CD4-positive, alpha-beta T cell treated with Interleukin-6 for 4 hours (primary cell): ENCODE results near the gene AMD1.
A peak's percentile ranks its signal among the peaks of the same experiment; 100 is the strongest.
"Not testable (repeated sequence)": the region's sequence is repeated elsewhere in the genome, so short reads cannot be mapped to it uniquely, and the experiment has no call there.

ENCODE experiments used
- DNase-seq: peaks from one replicate; pipeline ENCODE4 v3.0.0-alpha.2; 2020; ENCODE audit warnings: mixed read lengths

The AMD1 gene

GRCh38 chr6:110878751-110879522 is 4.4 kb downstream of the AMD1 start:
- DNase-seq: peak; percentile 44

DNA sequence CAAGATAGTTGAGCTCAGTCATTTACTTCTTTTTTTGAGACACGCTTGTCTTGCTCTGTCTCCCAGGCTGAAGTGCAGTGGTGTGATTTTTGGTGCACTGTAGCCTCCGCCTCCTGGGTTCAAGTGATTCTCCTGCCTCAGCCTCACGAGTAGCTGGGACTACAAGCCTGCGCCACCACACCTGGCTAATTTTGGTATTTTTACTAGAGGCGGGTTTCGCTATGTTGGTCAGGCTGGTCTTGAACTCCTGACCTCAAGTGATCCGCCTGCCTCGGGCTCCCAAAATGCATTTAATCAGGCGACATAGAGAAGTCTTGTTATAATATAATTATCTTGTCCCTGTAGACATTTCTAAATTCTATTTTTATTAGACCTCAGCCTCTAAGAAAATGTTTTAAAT is 6.1 kb downstream of the AMD1 start:
- DNase-seq: no peak

GRCh38 chr6:110881546-110882273 is 7.1 kb downstream of the AMD1 start:
- no peak for DNase-seq

- DNase-seq: no peak
Measured at GRCh38 chr6:110882274-110882619, 7.7 kb downstream of the AMD1 start.

DNA sequence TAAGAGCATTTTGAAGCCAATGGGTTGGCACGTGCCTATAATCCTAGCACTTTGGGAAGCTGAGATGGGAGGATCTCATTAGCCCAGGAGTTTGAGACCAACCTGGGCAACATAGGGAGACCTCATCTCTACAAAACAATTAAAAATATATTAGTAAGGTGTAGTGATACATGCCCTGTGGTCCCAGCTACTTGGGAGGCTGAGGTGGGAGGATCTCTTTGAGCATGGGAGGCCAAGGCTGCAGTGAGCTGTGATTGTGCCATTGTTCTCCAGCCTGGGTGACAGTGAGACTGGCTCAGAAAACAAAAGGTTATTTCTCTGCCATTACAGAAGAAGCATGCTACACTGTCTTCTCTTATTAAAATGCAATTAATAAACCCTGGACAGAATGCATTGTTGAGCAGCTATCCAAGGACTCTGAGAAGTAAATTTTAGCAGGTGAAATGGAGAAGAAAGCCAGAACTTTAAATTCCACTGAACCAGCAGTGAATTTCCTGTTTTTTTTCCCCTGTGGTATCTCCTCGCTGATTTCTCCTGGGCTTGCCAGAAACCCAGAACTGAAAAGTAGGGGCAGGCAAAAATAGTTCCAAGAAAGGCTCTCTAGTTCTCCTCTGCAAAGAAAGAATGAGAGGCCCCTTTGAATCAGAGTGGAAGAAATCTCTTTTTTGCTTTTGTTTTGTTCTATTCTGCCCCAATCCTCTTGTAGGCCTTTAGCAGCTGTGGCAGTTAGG is 8.4 kb downstream of the AMD1 start:
- DNase-seq: no peak

DNA sequence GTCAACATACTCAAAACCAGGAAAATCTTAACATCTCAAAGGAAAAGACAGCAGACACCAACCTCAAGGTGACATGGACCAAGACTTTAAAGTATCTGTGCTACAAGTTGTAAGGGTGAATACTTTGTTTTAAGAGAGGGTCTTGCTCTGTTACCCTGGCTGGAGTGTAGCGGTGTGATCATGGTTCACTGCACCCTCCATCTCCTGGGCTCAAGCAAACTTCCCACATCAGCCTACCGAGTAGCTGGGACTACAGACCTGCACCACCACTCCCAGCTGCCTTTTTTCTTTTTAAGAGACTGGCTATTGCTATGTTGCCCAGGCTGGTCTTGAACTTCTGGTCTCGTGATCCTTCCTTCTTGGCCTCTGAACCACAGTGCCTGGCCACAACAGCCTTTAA is 9.7 kb downstream of the AMD1 start:
- no peak for DNase-seq

- DNase-seq: no peak
Measured at GRCh38 chr6:110885526-110885925, 10.9 kb downstream of the AMD1 start.

GRCh38 chr6:110886555-110887167 is 12.1 kb downstream of the AMD1 start:
- DNase-seq: no peak

- DNase-seq: no peak
Measured at GRCh38 chr6:110890288-110890687, 15.7 kb downstream of the AMD1 start.

DNA sequence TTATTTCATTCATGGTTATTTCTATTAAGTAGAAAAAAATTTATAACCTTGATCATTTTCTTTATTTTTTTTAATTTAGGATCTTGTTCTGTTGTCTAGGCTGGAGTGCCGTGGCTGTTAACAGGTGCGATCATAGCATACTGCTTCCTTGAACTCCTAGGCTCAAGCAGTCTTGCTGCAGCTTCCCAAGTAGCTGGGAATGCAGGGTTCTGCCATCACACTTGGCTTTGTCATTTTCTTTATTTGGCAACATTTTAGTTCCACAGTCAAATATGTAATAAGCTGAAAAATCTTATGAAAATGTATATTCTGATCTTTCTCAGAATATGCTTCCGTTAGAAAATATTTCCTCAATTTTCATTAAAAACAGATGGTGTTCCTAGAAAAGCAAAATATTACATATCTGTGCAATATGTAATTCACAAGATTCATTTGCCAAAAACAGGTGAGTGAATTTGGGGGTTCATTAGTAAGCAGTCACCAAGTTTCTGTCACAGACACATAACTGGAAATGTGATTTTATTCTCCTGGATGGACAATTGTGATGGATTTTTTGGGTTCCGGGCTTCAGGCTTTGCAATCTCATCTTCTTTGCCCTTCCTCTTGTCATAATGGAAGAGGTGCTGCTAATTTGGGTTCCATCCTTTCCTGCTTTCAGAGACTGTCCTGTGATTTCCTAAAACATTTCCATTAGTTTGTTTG is 21.5 kb downstream of the AMD1 start:
- no peak for DNase-seq

- no peak for DNase-seq
Measured at GRCh38 chr6:110897433-110897832, 22.8 kb downstream of the AMD1 start.

DNA sequence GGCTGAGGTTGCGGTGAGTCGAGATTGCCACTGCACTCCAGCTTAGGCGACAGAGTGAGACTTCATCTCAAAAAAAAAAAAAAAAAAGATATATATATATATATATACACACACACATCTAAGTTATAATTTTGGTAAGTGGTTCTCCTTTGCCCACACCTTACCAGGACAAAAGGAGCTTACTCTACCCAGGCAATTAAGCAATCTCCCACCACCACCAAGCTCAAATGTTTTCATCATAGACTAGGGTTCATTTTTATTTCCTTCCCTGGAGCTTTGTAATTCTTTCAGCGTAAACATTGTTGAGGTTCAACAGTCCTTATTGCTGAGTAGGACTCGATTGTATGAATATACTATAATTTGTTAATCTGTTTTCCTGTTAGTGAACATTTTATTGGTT is 23.5 kb downstream of the AMD1 start:
- no peak for DNase-seq

DNA sequence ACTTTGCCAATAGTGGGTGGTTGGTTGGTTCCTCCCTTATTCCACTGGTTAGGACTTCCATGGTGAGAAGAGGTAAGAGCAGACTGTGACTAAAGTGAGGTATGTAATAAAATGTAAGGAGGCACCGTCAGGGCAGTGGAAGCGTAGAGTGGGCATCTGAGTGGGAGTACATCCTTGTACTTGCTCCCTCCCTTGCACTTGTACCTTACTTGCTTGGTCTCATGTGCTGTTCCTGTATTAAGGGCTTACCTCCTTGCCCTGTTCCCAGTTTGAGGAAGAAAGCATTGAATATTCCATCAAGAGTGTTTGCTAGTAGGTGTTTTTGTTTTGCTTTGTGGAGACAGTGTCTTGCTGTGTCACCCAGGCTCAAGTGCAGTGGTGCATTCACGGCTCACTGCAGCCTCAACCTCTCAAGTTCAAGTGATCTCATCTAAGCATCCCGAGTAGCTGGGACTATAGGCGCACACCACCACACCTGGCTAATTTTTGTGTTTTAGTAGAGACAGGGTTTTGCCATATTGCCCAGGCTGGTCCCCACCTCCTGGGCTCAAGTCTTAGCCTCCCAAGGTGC is 25.5 kb downstream of the AMD1 start:
- no peak for DNase-seq

DNA sequence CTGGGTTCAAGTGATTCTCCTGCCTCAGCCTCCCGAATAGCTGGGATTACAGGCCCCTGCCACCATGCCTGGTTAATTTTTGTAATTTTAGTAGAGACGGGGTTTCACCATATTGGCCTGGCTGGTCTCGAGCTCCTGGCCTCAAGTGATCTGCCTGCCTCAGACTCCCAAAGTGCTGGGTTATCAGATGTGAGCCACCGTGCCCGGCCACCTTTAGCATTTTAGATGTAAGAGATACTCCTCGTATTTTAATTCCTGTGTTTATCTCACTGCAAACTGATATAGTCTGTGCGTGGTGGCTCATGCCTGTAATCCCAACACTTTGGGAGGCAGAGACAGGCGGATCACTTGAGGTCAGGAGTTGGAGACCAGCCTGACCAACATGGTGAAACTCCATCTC is 27.0 kb downstream of the AMD1 start:
- DNase-seq: not testable (repeated sequence)

- DNase-seq: no peak
Measured at GRCh38 chr6:110902091-110902490, 27.5 kb downstream of the AMD1 start.

DNA sequence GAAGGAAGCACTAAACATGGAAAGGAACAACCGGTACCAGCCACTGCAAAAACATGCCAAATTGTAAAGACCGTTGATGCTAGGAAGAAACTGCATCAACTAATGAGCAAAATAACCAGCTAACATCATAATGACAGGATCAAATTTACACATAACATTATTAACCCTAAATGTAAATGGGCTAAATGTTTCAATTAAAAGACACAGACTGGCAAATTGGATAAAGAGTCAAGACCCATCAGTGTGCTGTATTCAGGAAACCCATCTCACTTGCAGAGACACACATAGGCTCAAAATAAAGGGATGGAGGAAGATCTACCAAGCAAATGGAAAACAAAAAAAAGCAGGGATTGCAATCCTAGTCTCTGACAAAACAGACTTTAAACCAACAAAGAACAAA is 31.7 kb downstream of the AMD1 start:
- not testable (repeated sequence) for DNase-seq

DNA sequence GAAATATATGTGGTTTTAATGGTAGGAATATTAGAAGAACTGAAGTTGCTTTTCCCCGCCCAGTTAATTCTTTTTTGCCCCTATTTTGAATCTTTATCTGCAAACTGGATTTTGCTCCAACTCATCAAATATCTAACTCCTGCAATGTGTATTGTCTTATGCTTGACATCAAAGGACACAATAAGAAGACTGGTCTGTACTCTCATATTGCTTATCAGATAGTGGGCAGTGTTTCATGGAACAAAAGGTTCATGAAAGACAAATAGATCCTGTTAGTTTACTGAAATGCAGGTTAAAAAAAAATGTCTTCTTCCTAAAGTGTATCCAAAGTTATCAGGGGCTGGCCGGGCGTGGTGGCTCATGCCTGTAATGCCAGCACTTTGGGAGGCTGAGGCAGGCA is 56.2 kb downstream of the AMD1 start:
- no peak for DNase-seq

DNA sequence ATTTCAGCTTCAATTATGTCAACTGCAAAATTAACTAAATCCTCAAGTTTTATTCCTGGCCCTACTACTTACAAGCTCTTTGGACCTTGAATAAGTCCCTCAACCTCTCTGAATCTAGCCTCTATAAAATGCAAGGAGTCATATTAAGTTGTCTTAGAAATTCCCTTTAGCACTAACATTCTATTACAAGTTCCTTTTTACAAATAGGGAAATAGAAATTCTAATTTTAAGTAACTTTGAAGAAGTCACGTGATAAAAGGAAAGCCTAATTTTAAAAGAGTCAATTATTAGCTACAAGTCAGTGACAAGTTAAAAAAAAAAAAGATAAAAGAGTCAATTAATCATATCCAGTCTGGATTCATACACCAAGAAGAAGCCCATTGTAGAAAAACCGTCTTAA is 59.3 kb downstream of the AMD1 start:
- DNase-seq: no peak

GRCh38 chr6:110934381-110934898 is 59.9 kb downstream of the AMD1 start:
- DNase-seq: no peak

GRCh38 chr6:110935171-110935570 is 60.6 kb downstream of the AMD1 start:
- DNase-seq: no peak

DNA sequence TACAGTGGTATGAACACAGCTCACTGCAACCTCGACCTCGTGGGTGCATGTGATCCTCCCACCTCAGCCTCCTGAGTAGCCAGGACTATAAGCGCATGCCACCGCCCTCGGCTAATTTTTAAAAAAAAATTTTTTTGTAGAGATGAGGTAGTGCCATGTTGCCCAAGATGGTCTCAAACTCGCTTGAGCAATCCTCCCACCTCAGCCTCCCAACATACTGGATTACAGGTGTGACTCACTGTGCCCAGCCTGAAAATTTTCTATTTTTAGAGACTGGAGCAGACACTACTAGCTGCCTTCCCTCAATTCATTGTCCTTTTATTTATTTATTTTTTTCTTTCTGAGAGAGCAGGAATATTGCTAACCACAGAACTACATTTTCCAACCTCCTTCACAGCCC is 63.6 kb downstream of the AMD1 start:
- DNase-seq: no peak
